ENCODE data around the gene LSM10.

The LSM10 gene

DNA sequence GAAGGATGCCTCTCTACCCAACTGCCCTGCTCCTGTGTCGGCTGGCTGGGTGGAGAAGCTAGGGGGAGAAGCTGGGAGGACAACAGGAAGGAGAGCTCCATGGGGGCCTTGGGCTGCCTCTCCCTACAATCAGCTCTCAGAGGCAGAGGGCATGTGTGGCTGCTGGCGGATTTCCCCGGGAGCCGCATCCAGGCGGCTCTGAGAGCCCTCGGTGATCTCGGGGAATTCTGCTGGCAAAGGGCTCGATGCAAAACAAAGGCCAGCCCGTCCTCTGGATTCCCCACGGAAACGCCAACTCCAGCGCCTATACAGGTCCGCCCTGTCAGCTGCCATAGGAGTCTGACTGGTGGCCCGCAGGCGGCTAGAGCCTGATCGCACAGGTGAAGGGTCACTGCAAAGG lies 47.9 kb downstream of the LSM10 start:
- no peak for DNase-seq

DNA sequence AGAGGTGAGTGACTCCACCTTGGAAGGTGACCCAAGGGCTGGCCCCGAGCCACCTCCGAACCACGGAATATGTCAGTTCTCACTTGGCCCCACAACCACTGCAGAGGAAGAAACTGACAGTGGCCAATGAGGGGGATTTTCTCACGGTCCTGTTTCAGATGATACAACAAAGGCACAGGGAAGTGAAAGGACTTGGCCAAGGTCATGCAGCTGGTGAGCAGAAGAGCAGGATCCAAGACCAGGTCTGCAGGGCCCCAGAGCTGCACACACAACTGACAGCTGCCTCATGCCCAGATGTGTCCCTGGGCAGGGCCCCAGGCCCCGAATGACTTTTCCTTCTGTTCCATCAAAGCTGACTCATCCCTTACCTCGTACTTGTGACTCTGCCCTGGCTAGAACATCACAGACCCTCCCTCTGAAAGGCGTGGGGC lies 48.5 kb downstream of the LSM10 start:
- DNase-seq = peak in 1 of 2 donors; percentile 13

DNA sequence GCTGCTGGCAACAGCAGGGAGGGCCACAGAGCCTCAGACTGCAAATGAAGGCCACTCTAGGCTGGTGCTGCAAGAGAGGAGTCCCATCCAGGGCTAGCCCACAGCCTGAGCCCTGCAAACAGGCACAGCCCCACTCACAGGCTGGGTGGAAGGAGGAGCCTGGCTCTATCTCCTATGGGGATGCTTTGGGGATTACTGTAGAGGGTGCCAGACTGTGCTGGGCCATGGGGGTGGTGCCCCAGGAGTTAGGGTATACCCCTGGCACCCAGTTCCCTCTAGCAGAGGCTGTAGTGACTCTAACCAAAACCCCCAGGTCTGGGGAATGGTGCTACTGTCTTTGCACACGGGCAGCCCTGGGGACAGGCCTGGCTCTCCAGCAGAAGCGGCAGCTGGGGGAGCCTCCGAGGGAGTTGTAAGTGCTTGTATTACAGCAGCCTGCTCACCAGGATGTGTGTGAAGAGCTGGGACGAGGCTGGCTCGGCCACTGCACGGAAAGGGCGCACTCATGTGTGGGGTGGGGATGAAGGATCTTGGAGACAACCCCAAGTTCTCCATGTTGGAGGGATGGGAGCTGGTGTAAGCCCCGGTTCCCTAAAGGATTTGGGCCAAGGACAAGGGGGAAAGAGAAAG lies 50.9 kb downstream of the LSM10 start:
- DNase-seq = no peak

DNA sequence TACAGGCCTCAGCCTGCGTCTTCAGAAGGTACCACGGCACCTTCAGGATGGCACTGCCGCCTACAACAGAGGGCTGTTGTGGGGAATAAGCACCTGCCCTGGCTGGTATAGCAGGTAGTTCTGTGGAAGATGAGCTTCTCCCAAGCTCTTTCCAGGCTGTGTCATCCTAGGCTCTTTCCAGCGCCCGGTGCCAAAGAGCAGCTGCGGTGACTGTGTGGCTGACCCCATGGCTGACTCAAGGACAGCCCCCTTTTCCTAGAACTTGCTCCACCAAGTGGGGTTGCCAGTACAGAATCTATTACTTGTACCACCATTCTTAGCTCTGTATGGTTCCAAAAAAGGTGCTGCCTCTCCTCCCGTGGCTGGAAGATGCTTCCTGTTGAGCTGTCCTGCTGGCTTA lies 52.4 kb downstream of the LSM10 start:
- no peak for DNase-seq

DNA sequence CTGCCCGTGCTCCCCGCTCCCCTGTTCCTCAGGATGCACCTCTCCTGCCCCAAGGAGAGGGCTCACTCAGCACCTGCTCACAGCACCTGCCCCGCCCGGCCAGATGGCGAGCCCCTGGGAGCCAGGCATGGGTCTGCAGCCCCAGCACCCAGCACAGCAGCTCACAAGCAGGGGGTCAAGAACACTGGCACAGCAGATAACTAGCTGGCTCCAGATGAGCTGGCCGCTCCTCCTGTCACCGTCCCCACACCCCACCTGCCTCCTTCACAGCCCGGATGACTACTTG lies 53.4 kb downstream of the LSM10 start:
- DNase-seq = no peak

DNA sequence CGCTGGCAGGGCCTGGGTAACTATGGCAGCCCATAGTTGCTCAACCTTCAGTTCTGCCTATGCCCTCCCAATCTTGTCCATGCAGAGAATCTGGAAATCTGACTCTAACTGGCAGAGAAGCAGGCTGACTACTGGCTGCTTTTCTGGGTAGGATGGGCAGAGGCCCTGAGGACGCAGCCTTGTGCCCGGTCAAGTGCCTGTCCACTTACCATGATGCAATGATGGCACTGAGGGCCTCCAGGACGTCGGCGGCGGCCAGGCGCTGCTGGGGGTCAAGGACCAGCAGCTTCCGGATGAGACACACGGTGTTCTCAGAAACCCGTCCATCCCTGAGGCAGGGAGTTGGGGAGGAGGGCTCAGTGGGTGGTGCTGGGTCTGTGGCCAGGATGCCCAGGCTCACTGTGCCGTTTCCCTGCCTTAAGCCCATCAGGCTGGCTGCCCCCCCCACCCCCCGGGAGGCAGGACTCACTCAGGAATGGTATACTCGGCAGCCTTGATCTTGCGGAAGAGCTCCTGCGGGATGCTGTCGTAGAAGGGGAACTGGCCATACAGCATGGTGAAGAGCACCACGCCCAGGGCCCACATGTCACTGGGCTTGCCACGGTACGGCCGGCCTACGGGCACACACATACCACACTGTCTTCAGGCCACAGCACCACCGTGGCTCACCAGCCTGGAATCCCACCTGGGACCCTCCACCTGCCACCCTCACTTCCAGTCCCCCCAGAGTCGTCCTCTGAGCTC lies 53.9 kb downstream of the LSM10 start:
- DNase-seq = no peak

Data from stimulated activated CD4-positive, alpha-beta T cell treated with anti-CD3 and anti-CD28 coated beads, Interleukin-2, amount 100 ng/mL, for 24 hours (primary cell).